RPMI8226 (cell line): ENCODE measurements around the gene PRKCA.
"Not testable (repeated sequence)": the region's sequence is repeated elsewhere in the genome, so short reads cannot be mapped to it uniquely, and the experiment has no call there.

Experiments
- DNase-seq: peaks from one replicate; pipeline ENCODE4 v3.0.0-alpha.2; 2015

The PRKCA gene

GRCh38 chr17:66582373-66583111, 280.1 kb downstream of the PRKCA start:
- DNase-seq = no peak

GRCh38 chr17:66583112-66583748, 280.8 kb downstream of the PRKCA start:
- DNase-seq = no peak

- no peak for DNase-seq
Observed at GRCh38 chr17:66584927-66585326, 282.5 kb downstream of the PRKCA start.

- no peak for DNase-seq
Observed at GRCh38 chr17:66585472-66585871, 283.1 kb downstream of the PRKCA start.

- DNase-seq = no peak
Observed at GRCh38 chr17:66589892-66590291, 287.5 kb downstream of the PRKCA start.

- DNase-seq = no peak
Observed at GRCh38 chr17:66593116-66593515, 290.7 kb downstream of the PRKCA start.

GRCh38 chr17:66595893-66596292, 293.5 kb downstream of the PRKCA start:
- no peak for DNase-seq

- no peak for DNase-seq
Observed at GRCh38 chr17:66602659-66603384, 300.4 kb downstream of the PRKCA start.

- no peak for DNase-seq
Observed at GRCh38 chr17:66604376-66604775, 302.0 kb downstream of the PRKCA start.

GRCh38 chr17:66605541-66605940, 303.1 kb downstream of the PRKCA start:
- no peak for DNase-seq

- DNase-seq = no peak
Observed at GRCh38 chr17:66610361-66611133, 308.1 kb downstream of the PRKCA start.

GRCh38 chr17:66611397-66611796, 309.0 kb downstream of the PRKCA start:
- no peak for DNase-seq

- DNase-seq = no peak
Observed at GRCh38 chr17:66612993-66613392, 310.6 kb downstream of the PRKCA start.

GRCh38 chr17:66614469-66614868, 312.1 kb downstream of the PRKCA start:
- no peak for DNase-seq

- DNase-seq = no peak
Observed at GRCh38 chr17:66619206-66619605, 316.8 kb downstream of the PRKCA start.

- DNase-seq = no peak
Observed at GRCh38 chr17:66620528-66620927, 318.1 kb downstream of the PRKCA start.

GRCh38 chr17:66624630-66625029, 322.2 kb downstream of the PRKCA start:
- not testable (repeated sequence) for DNase-seq

GRCh38 chr17:66625311-66625767, 322.9 kb downstream of the PRKCA start:
- DNase-seq = no peak

- no peak for DNase-seq
Observed at GRCh38 chr17:66627985-66628384, 325.6 kb downstream of the PRKCA start.

GRCh38 chr17:66629762-66630161, 327.3 kb downstream of the PRKCA start:
- DNase-seq = no peak

GRCh38 chr17:66630379-66630778, 328.0 kb downstream of the PRKCA start:
- no peak for DNase-seq

GRCh38 chr17:66630828-66631472, 328.5 kb downstream of the PRKCA start:
- DNase-seq = no peak

GRCh38 chr17:66632731-66633130, 330.3 kb downstream of the PRKCA start:
- DNase-seq = no peak
